NK-92 (cell line): ENCODE results near the gene PRAC1.

Experiments
- DNase-seq: peaks from one replicate; lab custom pipeline; 2025; ENCODE audit not compliant: unreplicated experiment; lab: John Stamatoyannopoulos, UW

PRAC1 gene

GRCh38 chr17:48722201-48722907 is at the start of gene PRAC1:
Gene PRAC1, minus strand, starts transcription at chr17:48722518. Its CDS starts 126 bp downstream, at chr17:48722392.
- no peak for DNase-seq

DNA sequence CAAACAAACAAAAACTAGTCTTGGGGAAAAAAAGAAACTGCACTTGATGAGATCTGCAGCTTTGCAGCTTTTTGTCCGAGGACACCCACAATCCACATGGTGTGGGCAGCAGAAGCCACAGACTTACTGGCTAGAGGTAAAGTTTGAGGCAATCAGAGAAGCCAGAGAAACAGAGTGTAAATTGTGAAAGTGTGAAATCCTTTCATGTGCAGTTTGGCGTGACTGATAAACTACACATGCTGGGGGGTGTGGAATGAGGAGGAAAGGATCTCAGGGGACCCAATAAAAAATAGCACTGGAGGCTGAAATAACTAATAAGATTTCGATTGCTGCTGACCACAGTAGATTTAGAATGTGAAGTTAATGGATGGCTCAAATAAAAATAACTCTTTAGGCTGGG is 48.6 kb upstream of the PRAC1 start:
- DNase-seq = no peak

DNA sequence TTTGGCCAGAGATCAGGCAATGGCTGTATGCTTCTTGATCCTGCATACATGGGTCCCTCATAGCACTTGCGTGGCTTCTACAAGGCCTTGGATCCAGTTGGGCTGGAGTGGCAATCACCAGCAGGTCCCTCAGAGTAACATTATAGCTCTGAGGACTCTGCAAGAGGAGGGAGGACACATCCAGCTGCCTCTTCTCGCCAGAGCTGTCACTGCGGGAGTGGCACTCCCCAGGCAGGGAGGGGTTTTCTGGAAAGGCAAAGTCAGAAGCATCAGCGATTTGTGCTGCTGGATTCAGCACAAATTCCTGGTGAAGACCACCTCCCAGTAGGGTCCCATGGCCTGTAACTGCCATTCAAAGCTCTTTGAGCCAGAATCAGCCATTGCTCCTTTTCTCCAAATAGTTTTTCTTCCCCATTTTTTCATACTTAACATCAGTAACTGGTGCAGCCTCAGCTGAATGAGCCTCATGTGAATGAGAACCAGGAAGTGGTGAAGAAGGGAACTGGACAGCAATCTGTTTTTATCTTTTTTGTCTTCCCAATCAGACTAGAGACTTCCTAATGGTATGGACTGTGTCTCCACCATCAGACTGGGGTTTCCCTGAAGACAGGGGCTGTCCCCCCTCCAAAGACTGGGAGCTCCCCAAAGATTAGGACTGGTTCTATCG is 46.8 kb upstream of the PRAC1 start:
- DNase-seq = no peak

- DNase-seq = no peak
Measured at GRCh38 chr17:48767263-48767774, 45.0 kb upstream of the PRAC1 start.

DNA sequence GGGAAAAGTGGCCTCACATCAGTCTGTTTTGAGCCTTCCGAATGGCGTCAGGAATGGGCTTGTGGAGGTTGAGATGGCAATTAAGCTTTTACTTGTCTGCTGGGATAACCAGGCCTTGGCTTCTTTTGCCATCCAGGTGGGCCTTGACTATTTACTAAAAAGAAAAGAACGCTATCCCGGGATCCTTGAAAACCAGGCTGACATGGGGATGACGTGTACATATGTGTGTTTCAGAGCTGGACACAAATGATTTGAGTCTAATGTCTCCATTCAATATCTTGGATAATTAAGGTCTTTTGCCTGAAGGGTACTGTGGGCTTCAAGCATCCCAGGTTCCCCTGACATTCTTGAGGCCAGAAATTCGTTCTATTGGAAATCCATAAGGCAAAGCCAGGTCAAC is 38.8 kb upstream of the PRAC1 start:
- no peak for DNase-seq

GRCh38 chr17:48760411-48760810 is 38.1 kb upstream of the PRAC1 start:
- no peak for DNase-seq

GRCh38 chr17:48759288-48759687 is 37.0 kb upstream of the PRAC1 start:
- DNase-seq = no peak

GRCh38 chr17:48757524-48757961 is 35.2 kb upstream of the PRAC1 start:
- no peak for DNase-seq

DNA sequence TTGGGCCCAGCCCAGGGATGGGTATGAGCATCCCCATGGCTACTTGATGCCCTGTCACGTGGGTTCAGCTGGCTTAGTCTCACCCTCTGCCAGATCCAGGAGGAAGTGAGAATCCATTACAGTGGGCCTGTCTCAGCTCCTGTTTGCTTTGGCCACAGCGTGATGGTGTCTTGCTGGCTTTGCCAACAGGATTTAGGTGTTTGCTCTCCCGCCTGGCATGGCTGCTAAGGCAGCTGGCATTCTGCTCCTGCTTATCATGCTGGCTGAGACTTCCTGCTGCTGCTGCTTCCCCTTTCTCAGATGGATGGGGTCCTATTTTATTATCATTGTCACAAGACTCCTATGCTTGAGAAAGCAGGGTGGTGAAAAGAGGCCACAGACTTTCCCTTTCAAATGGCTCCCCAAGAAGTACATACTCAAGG is 34.5 kb upstream of the PRAC1 start:
- no peak for DNase-seq

DNA sequence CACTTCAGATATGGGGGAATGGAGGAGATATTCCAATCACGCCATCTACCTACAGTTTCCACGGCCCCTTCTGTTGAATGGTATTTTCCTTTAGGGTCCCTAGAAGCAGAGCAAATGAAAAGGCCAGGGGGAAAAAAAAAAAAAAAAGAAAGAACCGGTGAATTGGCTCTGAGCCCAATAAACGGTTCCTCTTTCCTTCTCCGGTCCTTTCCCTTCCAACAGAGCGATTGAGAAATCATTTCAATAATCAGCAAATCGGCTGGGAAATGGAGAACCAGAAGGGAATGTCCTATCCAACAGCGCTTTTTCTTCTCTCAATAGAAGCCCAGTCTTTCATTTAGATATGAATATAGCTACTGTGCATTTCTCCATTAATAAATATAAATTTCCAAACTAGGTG is 33.0 kb upstream of the PRAC1 start:
- no peak for DNase-seq

DNA sequence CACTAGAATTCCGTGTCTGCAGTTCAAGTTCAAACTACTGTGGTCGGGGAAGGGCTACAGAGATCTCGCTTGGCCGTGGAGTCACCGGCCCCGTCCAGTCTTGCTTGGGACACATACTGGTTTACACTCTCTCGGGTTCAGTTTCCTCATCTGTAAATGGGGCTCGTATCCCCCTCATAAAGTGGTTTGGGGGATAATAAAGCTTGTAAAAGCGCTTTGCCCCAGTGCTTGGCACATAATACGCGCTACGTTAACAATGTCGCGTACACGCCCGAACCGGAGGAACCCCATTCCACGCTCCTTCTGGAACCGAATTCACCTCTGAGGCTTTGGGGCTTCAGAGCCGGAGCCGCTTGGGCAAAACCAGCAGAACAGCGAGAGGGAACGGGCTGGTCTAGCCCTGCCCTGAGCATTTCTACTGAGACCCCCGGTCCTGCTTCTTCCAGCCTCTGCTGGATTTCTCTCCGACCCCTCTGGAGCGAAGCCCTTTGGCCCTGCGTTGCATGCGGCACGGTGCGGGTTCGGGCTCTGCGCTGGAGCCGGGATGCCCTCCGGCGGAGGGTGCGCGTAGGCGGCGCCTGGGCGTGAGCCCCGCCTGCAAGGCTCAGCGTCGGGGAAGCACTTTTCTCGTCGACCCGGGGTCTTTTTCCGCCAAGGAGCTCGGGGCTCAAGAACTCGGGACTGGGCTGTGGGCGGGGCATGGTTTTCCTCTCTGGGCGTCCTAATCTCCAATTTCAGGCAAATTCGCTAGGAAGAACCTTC is 32.4 kb upstream of the PRAC1 start:
- DNase-seq = no peak

GRCh38 chr17:48753794-48754499 is 31.6 kb upstream of the PRAC1 start:
- DNase-seq = no peak

GRCh38 chr17:48752399-48753288 is 30.3 kb upstream of the PRAC1 start:
- no peak for DNase-seq

DNA sequence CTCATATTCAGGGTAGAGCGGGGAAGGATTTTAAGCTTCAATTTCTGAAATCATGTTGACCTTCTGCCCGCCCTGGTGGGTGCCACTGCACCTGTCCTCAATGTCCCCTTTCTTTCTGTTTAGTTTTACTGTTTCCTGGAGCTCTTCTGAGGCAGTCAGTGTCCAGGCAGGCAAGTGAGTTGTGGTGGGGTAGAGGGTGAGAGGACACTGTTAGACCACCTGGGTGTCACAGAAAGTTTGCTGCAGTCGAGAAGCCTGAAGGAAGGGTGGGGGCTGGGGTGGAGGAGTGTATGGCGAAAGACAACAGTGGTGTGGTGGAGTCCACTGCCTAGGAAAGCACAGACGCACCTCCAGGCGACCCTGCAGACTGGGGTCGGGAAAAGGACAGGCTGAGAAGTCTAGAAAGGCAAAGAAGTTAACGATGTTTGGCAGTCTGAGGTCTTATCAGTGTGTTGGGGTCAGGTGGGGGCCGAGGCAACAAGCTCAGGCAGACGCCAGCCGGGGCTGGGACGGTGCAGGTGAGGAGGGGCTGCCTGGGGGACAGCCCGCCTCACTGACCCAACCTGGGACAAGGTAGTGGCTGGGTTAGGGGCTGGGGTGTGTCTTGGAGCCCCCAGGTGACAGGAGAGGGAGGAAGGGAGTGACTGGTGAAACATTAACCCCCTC is 29.5 kb upstream of the PRAC1 start:
- no peak for DNase-seq

DNA sequence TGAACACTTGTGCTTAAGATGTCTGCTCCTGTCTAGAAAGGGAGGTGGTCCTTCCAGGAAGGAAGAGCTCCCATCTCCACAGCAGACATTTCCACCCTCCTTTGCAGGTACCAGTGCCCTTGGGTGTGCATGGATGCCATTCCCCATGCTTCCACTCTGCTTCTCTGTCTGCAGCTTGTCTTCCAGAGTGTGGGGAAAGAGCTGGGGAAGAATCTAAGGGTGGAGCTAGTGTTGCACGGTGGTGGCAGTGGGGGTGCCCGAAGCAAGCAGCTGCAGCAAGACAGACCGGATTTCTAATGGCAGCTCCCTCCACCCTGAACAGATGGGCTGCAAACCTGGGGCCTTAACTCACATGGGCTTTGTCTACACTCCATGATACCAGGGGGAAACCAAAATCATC is 28.9 kb upstream of the PRAC1 start:
- DNase-seq = no peak

DNA sequence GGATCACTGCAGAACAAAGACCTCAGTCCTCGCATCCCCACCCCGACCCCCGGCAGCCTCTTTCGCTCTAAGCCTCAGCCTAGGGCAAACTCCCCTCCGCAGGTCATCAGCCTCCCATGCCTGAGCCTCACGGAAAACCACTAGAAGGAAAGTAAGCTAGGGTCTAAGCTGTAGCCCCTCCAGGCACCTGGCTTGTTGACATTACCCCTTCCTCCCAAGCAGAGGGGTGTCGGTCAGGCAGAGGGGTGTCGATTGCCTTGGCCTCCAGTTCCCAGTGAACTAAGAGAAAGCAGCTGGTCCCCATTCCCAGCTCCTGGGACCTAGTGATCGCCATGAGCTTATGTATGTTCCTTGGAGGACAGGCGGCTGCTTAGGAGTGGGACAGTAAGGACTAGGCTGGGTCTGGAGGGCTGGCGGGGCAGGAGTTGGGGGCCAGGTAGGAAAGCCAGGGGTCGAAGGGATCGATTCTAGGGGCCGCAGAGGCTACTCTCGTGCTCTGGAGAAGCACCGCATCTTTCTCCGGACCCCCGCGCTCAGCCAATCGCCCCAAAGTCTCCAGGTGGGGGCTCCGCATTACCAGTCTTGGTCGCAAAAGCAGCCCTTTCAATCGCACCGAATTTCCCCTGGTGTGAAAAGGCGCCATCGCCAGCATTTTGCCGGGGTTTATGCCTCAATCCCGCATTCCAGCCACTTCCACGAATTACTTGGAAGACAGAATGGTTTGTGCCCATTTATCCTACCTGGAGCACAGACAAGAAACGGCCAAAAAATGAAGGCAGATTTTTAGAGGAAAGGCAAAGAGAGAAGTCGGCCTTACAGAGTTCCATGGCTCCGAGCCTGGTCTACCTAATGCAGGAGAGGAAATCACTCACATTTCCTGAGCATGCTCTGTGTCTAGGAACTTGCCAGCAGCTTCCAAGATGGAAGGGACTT is 27.6 kb upstream of the PRAC1 start:
- no peak for DNase-seq

DNA sequence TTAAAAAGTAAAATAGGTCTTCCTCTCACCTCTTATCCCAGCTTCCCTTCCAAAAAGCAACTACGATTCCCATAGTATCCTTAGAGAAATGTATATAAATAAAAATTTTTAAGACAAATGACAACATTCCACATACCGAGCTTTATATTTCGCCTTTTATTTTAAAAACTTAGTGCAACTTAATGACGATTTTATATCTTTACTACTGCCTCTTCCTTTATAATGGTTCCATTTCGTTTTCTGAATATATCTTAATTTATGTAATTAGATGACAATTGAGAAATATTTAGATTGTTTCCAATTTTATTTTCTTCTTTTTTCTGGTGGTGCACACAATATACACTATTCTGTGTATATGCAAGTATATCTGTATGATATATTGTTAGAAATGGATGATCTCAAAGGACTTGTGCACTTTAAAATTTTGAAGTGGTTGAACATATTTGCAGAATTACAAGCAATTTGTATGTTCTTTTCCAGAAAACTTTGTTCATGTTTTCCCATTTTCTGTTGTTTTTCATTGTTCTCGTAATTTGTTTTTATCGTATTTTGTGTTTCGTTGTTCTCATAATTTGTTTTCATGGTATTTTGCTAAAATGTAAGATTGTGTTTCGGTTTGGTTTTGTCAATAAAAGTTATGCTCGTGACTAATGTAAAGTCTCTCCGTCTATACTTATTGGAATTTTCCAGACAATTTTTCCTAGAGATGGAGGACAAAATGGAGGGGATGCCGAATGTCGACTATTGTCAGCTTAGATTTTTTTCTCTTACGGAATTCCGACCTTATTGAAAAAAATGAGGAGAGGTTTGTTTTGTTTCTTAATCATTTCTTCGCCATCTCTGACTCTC is 26.6 kb upstream of the PRAC1 start:
- DNase-seq = no peak
